GM19468 (cell line): ENCODE results near the gene GLIS1.
"Not testable (repeated sequence)": the region's sequence is repeated elsewhere in the genome, so short reads cannot be mapped to it uniquely, and the experiment has no call there.

Experiments
- ATAC-seq: cut with Tn5 transposase; IDR thresholded peaks from one replicate; pipeline ENCODE4 v1.9.1; 2021; ENCODE audit warnings: mild to moderate bottlenecking, moderate library complexity, moderate number of reproducible peaks; ENCODE audit not compliant: unreplicated experiment; ENCODE audit errors: extremely low read depth

GLIS1 gene

GRCh38 chr1:53739109-53739681, at the start of gene GLIS1:
Gene GLIS1, minus strand, starts transcription at chr1:53739164. Its CDS starts 1,100 bp downstream, at chr1:53738064.
- ATAC-seq, result peak; percentile 73

GRCh38 chr1:53787655-53788054, 48.7 kb upstream of the GLIS1 start:
- no peak for ATAC-seq

- no peak for ATAC-seq
Measured at GRCh38 chr1:53783056-53783455, 44.1 kb upstream of the GLIS1 start.

GRCh38 chr1:53781654-53782053, 42.7 kb upstream of the GLIS1 start:
- ATAC-seq, result no peak

GRCh38 chr1:53777272-53777671, 38.3 kb upstream of the GLIS1 start:
- ATAC-seq, result no peak

GRCh38 chr1:53771648-53772047, 32.7 kb upstream of the GLIS1 start:
- ATAC-seq, result no peak

- ATAC-seq, result no peak
Measured at GRCh38 chr1:53769780-53770179, 30.8 kb upstream of the GLIS1 start.

- ATAC-seq, result no peak
Measured at GRCh38 chr1:53769184-53769583, 30.2 kb upstream of the GLIS1 start.

GRCh38 chr1:53766831-53767405, 28.0 kb upstream of the GLIS1 start:
- ATAC-seq, result no peak

- no peak for ATAC-seq
Measured at GRCh38 chr1:53766194-53766742, 27.3 kb upstream of the GLIS1 start.

GRCh38 chr1:53765657-53766056, 26.7 kb upstream of the GLIS1 start:
- ATAC-seq, result no peak

- ATAC-seq, result no peak
Measured at GRCh38 chr1:53763911-53764310, 24.9 kb upstream of the GLIS1 start.

GRCh38 chr1:53763461-53763860, 24.5 kb upstream of the GLIS1 start:
- no peak for ATAC-seq

GRCh38 chr1:53760497-53760896, 21.5 kb upstream of the GLIS1 start:
- ATAC-seq, result not testable (repeated sequence)

- no peak for ATAC-seq
Measured at GRCh38 chr1:53755874-53756273, 16.9 kb upstream of the GLIS1 start.

- no peak for ATAC-seq
Measured at GRCh38 chr1:53754484-53755312, 15.7 kb upstream of the GLIS1 start.

- no peak for ATAC-seq
Measured at GRCh38 chr1:53752281-53752680, 13.3 kb upstream of the GLIS1 start.

GRCh38 chr1:53747841-53748240, 8.9 kb upstream of the GLIS1 start:
- ATAC-seq, result no peak

GRCh38 chr1:53740621-53741105, 1.7 kb upstream of the GLIS1 start:
- no peak for ATAC-seq

- ATAC-seq, result no peak
Measured at GRCh38 chr1:53738205-53739108, 507 bp downstream of the GLIS1 start.
